ENCODE data around the gene RNF7.
"Not testable (repeated sequence)": the region's sequence is repeated elsewhere in the genome, so short reads cannot be mapped to it uniquely, and the experiment has no call there.

The RNF7 gene

DNA sequence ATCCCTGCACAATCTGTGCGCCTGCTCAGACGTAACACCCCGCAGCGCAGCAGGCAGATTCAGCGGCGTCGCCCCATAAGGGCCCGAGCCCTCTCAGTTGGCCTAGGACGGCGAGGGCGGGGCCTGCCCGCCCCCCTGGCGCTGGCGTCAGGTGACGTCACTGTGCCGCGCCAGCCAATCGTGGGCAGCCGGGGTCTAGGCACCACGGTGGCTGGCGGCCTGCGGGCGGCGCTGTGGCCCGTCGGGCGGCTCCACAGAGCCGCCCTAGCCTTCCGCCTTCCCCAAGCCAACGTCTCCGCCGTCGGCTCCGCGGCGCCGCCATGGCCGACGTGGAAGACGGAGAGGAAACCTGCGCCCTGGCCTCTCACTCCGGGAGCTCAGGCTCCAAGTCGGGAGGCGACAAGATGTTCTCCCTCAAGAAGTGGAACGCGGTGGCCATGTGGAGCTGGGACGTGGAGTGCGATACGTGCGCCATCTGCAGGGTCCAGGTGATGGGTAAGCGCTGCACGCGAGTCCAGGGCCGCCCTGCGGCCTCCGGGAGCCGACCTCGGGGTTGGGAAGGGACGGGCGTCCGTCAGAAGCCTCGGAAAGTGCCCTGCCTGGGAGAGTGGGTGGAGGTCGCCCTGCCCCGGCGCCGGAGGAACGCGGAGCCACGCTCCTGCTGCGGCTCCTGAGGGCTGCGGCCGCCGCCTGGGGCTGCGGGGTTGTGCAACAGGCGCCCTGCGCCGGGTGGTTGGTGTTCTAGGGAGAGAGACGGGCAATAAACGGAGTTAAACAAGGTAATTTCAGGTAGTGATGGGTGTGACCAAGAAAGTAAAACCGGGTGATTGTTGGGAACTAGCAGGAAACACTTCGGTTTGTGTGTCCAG, at the start of gene RNF7:
RNF7 (plus strand) TSS at position 277 of the 869 bp plus-strand sequence; CDS start at position 321, 44 bp downstream.
- DNase-seq, result peak; percentile 99

DNA sequence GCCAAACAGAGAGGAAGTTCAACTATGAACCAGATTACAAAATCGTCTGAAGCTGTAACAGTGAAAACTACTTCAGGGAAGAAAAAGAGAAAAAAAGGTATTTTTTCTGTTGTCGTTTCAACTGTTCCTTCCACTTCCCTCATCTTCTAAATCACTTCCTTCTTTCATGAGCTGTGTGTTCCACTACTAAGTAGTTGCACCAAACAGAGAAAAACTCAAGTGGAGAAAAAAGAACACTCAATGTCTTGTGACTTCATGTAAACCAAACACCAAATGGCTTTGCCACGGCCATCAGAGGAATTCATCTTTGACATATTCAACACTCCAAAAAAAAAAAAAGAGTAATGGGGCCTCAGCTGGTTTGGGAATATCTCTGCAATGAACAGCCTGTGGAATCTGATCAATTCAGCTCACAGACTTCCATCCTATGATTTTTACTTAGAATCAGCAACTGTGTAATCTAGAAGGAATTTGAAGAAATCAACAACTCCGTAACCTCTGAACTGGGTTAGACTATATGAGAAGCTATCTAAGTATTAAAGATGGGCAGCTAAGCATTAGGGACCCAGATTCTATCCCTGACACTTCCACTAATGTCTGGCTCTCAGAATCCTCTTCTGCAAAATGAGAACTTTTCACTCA, 47.5 kb upstream of the RNF7 start:
- no peak for DNase-seq

DNA sequence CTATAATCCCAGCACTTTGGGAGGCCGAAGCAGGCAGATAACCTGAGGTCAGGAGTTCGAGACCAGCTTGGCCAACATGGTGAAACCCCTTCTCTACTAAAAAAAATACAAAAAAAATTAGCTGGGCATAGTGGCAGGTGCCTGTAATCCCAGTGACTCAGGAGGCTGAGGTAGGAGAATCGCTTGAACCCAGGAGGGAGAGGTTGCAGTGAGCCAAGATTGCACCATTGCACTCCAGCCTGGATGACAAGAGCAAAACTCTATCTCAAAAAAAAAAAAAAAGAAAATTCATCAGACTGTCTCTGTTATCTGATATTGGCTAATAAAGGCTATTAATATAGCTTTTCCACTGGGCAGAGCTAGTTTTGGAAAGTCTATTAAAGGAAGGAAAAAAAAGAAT, 46.6 kb upstream of the RNF7 start:
- not testable (repeated sequence) for DNase-seq

DNA sequence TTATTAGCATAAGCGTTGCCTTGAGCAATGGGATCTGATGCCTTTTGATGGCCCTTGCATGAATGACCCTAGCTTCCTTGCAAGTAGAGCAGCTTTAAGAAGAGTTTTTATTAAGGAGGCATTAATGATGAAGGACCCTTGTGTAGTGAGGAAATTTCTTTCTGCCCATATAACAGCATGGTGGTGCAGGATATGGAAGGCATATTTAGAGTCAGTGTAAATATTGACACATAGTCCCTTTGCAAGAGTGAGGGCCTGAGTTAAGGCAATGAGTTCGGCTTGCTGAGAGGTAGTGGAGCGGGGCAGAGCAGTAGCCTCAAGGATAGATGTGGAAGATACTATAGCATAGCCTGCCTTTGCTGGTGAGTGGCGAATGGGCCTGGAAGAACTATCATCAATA, 45.1 kb upstream of the RNF7 start:
- DNase-seq, result not testable (repeated sequence)

DNA sequence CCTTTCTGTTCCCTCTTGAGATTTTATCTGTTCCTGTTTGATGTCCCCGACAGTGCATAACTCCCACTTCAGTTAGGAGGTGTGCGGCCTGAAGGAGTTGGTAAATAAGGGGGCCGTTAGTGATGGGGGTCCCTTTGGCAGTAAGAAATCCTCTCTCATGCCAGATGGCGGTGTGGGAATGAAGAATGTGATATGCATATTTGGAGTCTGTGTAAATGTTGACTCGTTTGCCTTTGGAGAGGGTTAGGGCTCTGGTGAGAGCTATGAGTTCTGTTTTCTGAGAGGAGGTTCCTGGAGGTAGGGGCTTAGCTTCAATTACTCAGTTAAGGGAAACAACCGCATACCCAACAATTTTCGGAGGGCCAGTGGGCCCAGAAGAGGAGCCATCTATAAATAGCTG, 38.8 kb upstream of the RNF7 start:
- DNase-seq, result no peak

DNA sequence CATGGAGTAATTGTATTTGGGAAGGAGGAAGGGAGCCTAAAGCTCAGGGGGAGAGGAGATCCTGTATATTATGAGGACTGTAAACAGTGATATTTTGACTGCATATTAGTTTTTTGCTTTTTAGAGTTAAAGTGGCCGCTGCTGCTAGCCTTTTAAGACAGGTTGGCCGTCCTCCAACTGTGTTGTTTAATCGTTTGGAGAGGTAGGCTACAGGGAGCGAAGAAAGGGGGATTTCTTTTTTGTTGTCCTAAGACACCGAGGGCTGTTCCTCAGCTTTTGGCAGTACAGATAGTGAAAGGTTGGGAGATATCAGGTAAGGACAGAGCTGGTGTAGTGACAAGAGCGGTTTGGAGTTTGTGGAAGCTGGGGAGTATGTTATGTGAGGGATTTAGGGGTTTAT, 38.2 kb upstream of the RNF7 start:
- DNase-seq, result no peak

DNA sequence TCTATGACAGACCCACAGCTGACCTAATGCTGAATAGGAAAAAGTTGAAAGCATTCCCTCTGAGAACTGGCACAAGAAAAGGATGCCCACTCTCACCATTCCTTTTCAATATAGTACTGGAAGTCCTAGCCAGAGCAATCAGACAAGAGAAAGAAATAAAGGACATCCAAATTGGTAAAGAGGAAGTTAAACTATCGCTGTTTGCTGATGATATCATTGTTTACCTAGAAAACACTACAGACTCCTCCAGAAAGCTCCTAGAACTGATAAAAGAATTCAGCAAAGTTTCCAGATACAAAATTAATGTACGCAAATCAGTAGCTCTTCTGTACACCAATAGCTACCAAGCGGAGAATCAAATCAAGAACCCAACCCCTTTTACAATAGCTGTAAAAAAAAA, 34.7 kb upstream of the RNF7 start:
- not testable (repeated sequence) for DNase-seq

DNA sequence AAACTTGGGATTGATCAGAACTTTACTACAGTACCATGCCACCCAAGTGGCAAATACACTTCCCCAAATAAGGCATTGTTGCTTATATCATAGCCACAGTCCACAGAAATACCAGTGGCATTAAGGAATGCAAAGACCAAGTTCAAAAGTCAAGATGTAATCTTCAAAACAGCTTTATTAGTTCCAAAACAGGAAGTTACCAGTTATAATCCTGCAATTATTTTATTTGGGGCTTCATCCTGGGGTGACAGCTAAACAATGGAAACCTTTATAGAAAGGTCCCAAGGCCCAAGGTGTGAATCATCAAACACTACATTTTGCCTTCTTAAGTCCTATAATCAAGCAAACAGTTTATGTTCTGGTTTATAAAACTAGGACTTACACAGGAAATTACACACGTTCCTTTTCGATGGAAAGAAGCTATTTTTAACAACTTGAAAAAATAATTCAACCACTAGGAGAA, 30.3 kb upstream of the RNF7 start:
- no peak for DNase-seq

DNA sequence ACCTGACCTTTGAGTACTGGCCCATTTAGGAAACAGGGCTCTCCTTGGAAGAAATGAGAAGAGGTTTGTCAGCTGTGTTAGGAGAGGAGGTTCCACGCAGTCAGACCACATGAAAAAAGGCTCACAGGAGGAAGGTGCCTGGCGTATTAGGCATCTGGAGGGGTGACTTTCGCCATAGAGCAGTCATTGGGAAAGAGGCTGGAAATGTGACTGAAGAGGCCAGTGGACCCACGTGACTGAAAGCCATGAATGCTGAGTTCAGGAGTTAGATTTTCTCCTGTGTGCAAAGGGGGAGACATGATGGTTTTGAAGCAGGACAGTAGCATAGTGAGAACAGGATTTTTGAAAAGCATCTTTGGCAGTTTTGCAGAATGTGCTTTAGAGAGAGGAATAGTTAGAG, 29.7 kb upstream of the RNF7 start:
- DNase-seq, result no peak

DNA sequence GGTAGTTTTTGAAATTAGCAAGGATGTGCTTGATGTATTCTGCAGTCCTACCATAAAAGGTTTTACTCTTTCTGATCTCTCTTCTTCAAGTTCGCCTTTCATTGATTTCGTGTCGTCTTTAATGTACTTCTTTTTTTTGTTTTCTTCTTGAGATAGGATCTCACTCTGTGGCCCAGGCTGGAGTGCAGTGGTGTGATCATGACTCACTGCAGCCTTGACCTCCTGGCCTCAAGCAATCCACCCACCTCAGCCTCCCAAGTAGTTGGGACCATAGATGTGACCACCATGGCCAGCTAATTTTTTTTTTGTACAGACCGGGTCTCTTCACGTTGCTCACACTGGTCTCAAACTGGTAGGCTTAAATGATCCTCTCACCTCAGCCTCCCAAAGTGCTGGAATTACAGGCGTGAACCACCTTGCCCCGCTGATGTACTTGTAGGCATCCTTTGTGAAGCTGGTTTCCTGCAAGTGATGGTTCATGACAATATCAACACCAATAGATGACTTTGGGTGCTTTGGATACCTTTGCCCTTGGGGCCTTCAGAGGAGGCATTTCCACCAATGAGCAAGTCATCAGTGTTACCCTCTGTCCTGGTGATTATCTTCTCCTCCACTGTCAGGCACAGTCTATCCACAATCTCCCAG, 28.9 kb upstream of the RNF7 start:
- DNase-seq, result no peak

DNA sequence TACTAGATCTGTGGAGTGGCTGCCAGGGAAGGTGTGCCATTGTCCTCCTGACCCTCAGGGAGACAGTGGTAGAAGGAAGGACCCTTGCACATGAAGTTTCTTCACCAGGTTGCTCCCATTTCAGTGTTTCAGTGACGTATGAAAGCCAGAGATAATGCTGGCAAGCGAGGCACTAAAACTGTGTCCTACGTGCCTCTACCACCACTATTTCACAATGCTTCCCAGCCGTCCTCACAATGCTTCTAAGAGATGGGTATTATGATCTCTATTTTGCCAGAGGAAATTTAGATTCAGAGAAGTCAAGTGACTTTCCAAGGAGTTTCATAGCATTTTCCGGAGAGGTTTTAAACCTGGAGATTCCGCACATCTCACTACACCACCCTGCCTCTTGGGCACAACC, 28.0 kb upstream of the RNF7 start:
- no peak for DNase-seq

DNA sequence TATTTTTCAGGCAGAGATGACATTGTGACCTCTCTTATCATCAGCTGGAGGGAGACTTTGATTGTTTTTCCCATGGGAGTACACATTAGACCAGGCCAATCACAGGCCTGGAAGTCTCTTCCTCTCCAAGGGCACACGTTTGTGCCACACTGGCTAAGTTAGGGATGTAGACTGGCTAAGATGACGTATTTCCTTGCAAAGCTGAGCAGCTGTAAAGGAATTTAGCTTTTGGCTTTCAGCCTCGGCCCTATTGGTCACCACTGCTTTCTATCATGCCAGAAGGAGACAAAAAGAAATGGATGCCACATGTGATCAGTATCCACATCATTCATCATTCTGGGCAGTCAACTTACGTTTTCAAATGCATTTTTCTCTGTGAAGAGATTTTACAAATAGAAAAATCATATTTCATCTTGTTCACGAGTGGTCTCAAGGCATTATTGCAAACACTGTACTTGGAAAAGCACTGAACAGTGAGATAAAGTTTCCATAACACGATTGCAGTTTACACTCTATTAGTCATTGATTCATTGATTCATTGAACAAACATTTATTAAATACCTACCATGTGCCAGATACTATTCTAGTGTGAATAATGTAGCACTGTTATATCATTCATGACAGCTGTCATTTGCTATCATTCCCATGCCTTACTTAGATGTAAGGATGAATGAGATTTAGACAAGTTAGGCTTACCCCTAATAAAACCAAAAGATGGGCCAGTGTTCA, 27.0 kb upstream of the RNF7 start:
- DNase-seq, result no peak

DNA sequence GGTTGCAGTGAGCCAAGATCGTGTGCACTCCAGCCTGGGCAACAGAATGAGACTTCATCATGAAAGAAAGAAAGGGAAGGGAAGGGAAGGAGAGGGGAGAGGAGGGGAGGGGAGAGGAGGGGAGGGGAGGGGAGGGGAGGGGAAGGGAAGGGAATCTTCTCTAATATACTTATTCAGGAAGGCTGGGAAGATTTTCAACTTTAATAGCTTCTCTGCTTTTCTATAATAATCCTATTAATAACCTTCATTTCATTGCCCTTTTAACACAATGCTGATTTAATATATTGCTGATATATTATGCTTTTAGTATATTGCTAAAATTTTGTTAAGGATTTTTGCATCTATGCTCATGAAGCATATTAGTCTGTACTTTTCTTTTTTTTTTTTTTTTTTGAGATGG, 23.4 kb upstream of the RNF7 start:
- no peak for DNase-seq

DNA sequence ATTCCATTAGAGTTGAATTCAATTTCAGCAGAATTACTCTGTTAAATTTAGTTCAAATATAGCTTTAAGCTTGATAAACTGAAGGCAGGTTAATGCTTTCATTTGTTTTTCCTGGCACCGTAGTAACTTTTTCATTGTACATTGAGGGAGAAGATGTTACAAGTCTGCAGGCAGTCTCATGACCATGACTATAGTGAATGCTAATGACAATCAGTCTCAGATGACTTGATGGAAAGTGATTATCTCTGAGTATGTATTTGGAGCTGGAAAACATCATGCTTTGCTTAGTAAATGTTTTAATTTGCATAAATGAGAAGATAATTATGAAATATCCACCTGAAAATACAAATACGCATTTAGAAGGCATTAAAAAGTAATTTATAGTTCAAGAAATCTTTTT, 16.0 kb upstream of the RNF7 start:
- DNase-seq, result no peak

DNA sequence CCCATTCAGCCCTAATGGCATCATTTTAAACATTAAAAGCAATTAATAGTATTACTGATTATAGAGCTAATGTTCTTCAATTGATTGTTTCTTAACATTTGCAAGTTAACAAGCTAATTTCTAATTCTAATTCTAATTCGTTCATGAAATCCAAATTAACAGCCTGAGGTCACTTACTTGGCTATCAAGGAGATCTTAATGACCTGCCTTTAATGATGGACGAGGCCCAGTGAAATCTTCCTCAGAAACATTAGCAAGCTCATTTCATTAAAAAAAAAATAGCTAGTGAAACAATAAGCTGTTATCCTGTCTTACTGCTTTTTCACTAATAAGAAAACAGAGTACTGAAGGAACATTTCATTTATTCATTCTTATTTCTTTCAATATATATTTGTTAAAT, 15.4 kb upstream of the RNF7 start:
- DNase-seq, result no peak

DNA sequence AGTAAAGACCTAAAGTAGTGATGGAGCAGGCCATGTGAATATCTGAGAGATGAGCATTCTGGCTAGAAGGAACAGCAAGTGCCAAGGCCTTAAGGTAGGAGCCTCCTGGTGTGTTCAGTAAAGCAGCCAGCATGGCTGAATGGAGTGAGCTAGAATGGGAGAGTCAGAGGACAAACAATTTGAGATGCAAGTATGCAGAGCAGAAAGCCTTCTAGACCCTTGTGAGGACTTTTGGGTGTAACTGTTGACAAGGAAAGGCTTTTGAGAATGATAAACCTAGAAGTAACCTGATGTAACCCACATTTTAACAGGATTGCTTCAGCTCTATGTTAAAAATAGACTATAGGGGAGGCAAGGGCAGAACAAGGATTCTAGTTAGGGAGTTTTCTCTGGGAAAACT, 14.8 kb upstream of the RNF7 start:
- DNase-seq, result no peak

DNA sequence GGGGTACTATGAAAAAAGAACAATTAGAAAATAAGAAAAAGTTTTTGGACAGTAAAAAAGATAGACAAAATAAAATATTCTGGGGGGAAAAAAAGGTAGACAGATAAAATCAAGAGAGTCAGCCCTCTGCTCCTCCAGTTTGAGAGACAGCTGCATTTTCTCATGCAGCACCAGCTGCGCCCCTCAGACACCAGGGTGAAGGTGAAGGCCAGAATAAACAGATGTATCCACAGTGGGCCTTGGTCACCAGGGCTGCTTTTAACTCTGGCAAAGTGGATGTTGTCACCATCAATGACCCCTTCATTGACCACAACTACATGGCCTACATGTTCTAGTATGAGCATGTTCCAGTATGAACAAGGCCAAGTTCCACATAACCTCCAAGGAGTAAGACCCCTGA, 13.9 kb upstream of the RNF7 start:
- DNase-seq, result no peak

DNA sequence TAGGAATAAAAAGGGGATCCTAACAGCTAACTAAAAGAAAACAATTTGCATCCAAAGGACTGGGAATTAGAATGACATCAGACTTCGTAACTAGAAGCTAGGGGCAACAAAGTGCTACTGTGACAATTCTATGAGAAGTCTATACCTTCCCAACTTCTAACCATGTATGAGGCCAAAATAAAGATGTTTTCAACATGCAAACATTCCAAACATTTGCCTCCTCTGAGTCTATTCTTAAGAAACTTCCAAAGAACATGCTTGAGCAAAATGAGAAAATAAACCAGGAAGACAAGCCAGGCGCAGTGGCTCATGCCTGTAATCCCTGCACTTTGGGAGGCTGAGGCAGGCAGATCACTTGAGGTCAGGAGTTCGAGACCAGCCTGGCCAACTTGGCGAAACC, 13.1 kb upstream of the RNF7 start:
- DNase-seq, result no peak

DNA sequence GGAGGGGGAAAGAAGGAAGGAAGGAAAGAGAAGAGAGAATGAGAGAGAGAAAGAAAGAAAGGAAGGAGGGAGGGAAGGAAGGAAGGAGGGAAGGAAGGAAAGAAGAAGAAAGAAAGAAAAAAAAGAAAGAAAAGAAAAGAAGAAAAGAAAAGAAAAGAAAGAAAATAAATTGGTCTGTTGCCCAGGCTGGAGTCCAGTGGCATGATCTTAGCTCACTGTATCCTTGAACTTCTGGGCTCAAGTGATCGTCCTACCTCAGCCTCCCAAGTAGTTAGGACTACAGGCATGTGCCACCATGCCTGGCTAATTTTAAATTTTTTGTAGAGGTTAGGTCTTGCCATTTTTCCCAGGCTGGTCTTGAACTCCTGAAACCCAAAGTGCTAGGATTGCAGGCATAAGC, 11.6 kb upstream of the RNF7 start:
- no peak for DNase-seq

DNA sequence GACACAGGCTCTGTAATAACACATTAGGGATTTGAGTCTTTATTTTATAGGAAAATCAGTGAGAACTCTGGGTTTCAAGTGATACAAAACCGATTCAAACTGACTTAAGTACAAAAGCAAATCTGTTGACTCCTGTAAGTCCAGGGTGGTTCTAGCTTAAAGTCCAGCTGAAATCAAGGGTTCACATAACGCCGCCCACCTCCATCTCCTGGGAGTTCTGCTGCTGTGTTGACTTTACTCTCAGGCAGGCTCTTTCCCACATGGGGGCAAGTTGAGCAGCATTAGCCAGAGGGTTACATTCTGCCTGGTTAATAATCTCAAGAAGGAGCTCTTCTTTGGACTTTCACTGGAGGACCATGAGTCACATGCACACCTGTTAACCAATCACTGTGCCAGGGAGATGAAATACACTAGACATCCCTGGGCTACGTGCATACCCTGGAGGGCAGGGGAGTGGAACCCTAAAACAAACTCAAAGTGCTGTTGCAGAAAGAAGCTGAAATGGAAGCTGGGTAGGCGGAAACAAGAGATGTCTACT, 9.7 kb upstream of the RNF7 start:
- no peak for DNase-seq

DNA sequence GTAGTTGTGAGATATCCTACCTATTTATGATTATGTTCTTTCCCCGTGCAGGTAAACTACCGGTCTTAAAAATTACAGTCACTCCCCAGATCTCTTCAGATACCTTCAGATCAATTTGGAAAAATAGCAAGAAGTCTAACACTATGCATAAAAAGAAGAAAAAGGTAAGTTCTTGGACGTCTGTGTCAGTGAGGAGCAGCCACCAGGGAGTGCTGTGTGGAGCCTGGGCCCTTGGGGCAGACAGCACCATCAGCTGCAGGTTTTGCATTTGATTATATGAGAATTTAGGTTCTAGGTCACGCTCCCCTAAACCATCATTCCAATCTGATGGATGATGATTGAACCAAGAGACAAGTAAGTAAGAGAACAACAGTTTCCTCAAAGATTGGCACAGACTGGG, 8.9 kb upstream of the RNF7 start:
- DNase-seq, result no peak

DNA sequence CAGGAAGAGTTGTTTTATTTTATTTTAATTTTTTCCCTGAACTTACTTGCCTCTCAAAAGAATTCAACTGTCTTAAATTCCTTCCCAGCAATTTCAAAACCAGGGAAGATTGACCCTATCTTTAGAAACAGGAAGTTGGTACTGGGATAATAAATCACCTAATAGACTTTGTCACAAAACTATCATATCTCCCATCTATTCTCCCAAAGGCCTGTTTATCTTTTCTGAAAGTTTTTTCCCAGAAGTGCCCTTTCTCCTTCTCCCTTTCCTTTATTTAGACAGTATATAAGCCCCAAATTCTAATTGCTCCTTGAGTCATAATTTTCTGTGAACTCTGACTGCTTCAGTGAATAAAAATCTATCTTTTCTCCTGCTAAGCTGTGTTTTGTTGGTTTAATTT, 2.9 kb upstream of the RNF7 start:
- no peak for DNase-seq

Measured in NCI-H1105 treated with DMSO at 0.1 percent for 48 hours (cell line).